D721Med (cell line): ENCODE data around the gene CTBP2.

Experiments
- DNase-seq: peaks from one replicate; pipeline ENCODE4 v3.0.0; 2011; ENCODE audit warnings: low spot score; ENCODE audit not compliant: insufficient read length
- FAIRE-seq: peaks from 2 replicates; lab custom pipeline; 2011; peaks lifted over from hg19 to GRCh38; lab: Jason Lieb, UNC
- TF ChIP-seq, protein P1 (sequence below): IDR thresholded peaks from 2 replicates; pipeline ENCODE4 v1.5.1; 2012; ENCODE audit warnings: mild to moderate bottlenecking, control low read depth; ENCODE audit not compliant: insufficient read depth; ENCODE audit errors: missing control alignments

The CTBP2 gene

GRCh38 chr10:125129076-125129458 lies 31.3 kb downstream of the CTBP2 start:
- TF ChIP-seq, protein P1, sequence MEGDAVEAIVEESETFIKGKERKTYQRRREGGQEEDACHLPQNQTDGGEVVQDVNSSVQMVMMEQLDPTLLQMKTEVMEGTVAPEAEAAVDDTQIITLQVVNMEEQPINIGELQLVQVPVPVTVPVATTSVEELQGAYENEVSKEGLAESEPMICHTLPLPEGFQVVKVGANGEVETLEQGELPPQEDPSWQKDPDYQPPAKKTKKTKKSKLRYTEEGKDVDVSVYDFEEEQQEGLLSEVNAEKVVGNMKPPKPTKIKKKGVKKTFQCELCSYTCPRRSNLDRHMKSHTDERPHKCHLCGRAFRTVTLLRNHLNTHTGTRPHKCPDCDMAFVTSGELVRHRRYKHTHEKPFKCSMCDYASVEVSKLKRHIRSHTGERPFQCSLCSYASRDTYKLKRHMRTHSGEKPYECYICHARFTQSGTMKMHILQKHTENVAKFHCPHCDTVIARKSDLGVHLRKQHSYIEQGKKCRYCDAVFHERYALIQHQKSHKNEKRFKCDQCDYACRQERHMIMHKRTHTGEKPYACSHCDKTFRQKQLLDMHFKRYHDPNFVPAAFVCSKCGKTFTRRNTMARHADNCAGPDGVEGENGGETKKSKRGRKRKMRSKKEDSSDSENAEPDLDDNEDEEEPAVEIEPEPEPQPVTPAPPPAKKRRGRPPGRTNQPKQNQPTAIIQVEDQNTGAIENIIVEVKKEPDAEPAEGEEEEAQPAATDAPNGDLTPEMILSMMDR: no peak
- FAIRE-seq (no peak), DNase-seq (no peak)

DNA sequence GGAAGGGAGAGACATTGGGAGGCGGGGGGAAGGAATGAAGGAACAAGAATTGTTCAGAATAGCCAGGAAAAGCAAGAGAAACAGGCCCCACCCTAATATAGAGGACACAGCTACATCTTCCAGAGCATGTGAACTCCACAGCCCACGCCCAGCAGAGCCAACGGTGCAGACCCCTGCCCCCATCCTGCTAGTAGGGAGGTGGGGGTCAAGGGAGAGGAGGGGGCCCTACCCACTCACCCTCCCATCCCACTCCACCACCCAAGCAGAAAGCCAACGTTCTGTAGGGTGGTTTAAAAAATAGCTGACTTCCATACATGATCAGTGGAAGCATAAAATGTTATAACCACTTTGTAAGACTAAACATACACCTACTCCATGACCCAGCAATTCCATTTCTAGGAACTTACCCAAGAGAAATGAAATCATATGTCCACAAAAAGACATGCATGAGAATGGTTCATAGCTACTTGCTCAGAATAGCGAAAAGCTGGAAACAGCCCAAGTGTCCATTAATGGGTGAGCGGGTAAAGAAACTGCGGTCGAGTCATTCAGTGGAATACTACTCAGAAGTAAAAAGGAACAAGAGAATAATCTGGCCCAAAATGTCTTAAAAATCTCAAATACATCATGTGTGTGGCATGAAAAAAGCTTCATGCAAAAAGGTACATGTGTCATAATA lies 31.8 kb downstream of the CTBP2 start:
- TF ChIP-seq, protein P1: no peak
- DNase-seq (no peak), FAIRE-seq (no peak)

DNA sequence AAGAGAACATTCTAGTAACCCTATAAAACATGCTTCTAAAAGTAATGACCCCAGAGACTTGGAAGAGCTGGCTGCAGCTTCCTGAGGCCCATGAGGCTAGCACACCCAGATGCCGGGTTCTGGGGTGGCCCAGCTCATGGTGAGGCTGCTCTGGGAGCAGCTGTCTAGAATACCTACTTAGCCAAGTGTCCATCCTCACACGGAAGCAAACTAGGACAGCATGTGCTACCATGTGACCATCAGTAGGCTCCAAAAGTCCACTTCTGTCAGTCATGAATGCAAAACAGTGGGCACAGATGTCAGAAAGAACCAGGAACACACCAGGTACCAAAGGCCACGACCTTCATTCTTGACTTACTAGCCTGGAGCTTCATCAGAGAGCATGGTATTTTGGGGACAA lies 32.4 kb downstream of the CTBP2 start:
- FAIRE-seq: no peak
- TF ChIP-seq, protein P1: no peak
- no peak for DNase-seq

DNA sequence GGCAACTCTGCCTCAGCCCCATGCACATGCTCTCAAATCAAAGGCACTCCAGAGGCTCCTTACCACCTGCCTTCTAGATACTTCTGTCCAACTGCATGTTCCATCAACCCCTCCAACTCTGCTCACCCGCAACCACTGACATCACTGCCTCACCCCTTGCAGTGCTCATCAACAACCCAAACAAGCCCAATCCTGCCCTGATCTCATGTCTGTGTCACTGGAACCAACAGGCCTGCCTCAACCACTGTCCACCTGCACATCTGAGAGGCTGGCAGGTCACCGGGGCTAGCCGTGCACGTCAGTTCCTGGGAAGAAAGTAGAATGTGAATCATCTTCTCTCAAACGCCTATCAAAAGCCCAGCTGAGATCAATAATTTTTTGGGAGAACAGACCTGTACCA lies 33.3 kb downstream of the CTBP2 start:
- DNase-seq: no peak
- TF ChIP-seq, protein P1: no peak
- no peak for FAIRE-seq

- TF ChIP-seq, protein P1: no peak
- no peak for FAIRE-seq
Observed at GRCh38 chr10:125125951-125126735, 34.2 kb downstream of the CTBP2 start.

DNA sequence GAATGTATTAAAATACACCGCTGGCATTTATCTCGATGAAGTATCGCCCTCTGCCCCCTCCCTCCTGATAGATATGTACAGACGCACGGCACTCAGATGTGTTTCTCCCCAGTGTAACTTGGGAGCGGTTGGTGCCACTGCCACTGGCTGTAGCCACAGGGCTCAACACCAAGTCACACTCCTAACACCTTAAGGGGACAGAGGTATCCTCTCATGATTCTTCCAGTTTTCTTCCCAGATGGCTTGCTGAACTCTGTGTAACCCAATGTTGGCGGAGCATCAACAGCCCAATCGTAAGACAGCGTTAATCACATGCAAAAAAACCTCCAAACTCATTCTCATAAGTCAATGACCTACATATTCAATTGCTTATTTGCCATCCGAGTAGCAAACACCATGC lies 35.5 kb downstream of the CTBP2 start:
- TF ChIP-seq, protein P1: no peak
- no peak for FAIRE-seq
- DNase-seq: no peak

More at GRCh38 chr10:125125951-125126735, 34.2 kb downstream of the CTBP2 start:
- DNase-seq: no peak

DNA sequence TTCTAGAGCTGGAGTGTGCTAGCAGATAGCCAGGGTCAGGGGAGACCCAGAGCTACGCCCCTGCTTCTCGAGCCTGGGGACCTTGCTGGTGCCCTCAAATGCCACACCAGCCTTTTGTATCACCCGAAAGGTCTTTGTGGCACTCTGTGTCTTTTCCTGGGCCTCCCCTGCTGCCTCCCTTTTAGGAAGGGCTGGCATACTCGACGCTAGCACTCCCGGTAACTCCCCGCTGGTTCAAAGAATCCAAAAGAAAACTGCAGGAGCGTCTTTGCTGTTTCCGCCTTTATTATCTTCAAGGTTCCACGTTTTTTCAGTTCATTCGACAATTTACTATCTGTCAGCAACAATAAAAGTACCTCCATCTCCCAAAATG lies 36.3 kb downstream of the CTBP2 start:
- no peak for DNase-seq
- TF ChIP-seq, protein P1: no peak
- no peak for FAIRE-seq
